Stimulated activated naive B cell treated with anti-CD40 and anti-IgM and Interleukin-4, amounts not matched to agents 10 μg/mL and 1 μg/mL and 100 μg/mL, for 72 hours (primary cell): ENCODE results near the gene ST14.

Experiments used
- ATAC-seq, 2 donors: fragments of 150-1000 bp; cut with Tn5 transposase; replicated peaks; 2 replicates each; pipeline ENCODE4 v1.10.0; 2021; ENCODE audit warnings: moderate library complexity in 1 of 2
- DNase-seq: peaks from one replicate; pipeline ENCODE4 v3.0.0; 2021
- H3K27ac Mint-ChIP-seq: one replicate; pipeline ENCODE4 v1.8.0; 2022; ENCODE audit warnings: mild to moderate bottlenecking, mixed read lengths
- H3K27me3 Mint-ChIP-seq, 2 donors: one replicate each; pipeline ENCODE4 v1.8.0; 2022; ENCODE audit warnings: mixed read lengths in 2 of 2
- H3K36me3 Mint-ChIP-seq, 2 donors: one replicate each; pipeline ENCODE4 v1.8.0; 2022; ENCODE audit warnings: mixed read lengths in 2 of 2, mild to moderate bottlenecking in 1 of 2
- H3K4me1 Mint-ChIP-seq, 2 donors: one replicate each; pipeline ENCODE4 v1.8.0; 2022; ENCODE audit warnings: mixed read lengths in 2 of 2, mild to moderate bottlenecking in 1 of 2
- H3K4me3 Mint-ChIP-seq, 2 donors: one replicate each; pipeline ENCODE4 v1.8.0; 2022; ENCODE audit warnings: mild to moderate bottlenecking in 2 of 2, mixed read lengths in 2 of 2, moderate library complexity in 1 of 2
- H3K9me3 Mint-ChIP-seq, 2 donors: one replicate each; pipeline ENCODE4 v1.8.0; 2022; ENCODE audit warnings: mixed read lengths in 2 of 2, mild to moderate bottlenecking in 1 of 2

The ST14 gene

DNA sequence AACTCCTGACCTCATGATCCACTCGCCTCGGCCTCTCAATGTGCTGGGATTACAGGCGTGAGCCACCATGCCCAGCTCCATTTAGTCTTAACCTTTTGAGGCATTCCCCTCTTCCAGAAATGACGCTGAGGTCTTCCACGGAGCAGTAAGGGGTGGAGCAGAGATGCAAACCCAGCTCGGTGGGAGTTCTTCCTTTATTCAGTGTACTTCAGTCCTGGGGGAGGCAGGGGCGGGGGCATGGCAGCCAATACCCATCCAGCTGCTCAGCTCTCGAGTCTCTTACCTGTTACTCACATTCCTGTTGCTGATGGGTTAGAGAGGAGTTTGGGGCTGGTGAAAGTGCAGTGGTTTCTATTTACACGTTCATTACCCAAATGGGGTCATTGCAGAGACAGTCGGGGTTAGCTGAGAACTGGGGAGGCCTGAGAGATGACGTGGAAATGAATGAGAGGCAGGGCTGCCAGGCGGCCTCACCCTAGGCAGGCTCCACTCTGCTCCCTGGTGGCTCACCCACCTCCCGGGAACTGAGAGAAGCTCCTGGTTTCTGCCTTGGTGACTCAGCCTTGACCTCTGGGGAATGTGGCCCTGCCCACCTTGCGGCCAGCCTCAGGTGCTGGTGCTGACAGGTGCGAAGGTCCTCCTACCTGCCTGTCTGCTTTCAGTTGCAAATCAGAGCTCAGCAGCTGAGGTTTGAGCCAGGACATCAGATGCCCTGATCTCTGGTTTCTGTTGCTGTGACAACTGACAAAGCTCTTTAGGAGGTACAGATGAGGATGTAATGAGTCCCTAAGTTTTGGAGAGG is 13.4 kb upstream of the ST14 start:
- peaks cover 21 to 29% of the 10 kb centered on the region in 2 donors for H3K4me1 Mint-ChIP-seq
- ATAC-seq = peak; percentile 3 to 25
- peaks cover 7 to 15% of the 10 kb centered on the region in 2 donors for H3K36me3 Mint-ChIP-seq
- H3K27me3 Mint-ChIP-seq = no peaks in the 10 kb centered on the region
- H3K4me3 Mint-ChIP-seq = no peak overlapping the region
- peak overlapping the region; percentile 75 for H3K27ac Mint-ChIP-seq
- no peaks in the 10 kb centered on the region for H3K9me3 Mint-ChIP-seq
- no peak for DNase-seq

DNA sequence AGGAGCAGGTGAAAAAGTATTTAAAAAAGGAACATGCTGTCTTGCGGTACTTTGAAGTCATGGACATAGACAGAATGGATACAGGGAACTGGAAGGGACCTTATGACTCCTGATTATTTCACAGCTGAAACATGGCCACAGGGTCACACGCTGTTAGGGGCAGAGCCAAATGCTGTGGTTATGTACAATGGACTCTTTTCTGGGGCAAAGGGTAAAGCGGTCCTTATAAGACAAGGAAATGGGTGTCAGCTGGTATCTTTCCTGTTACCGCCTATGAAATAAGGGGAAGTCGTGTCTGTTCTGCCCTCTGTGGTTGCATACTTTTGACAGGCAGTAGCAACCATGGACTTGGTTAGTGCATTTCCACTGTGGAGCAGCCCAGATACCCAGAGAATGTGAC is 12.8 kb upstream of the ST14 start:
- no peaks in the 10 kb centered on the region for H3K27me3 Mint-ChIP-seq
- peak overlapping the region; percentile 75 for H3K27ac Mint-ChIP-seq
- peak; percentile 86 to 90 for ATAC-seq
- no peak for DNase-seq
- no peak overlapping the region for H3K4me3 Mint-ChIP-seq
- peaks cover 24 to 33% of the 10 kb centered on the region in 2 donors for H3K4me1 Mint-ChIP-seq
- no peaks in the 10 kb centered on the region for H3K9me3 Mint-ChIP-seq
- peaks cover 7 to 15% of the 10 kb centered on the region in 2 donors for H3K36me3 Mint-ChIP-seq

DNA sequence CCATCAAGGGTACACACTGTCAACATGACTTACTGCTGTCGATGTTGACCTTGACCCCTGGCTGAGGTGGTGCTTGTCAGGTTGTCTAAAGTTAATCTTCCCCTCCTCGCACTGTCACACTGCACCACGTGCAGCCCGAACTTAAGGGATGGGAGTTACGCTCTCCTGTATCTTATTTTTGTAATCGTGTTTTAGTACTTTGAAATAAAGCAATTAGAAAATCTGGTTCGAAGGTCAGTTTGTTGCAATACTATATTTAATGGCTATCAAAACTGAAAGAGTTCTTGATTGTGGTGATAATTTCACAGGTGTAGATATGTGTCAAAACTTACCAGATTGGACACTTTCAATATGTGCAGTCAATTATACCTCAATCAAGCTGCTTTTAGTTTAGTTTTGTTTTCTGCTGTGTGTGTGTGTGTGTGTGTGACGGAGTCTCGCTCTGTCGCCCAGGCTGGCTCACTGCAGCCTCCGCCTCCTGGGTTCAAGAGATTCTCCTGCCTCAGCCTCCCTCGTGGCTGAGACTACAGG is 10.7 kb upstream of the ST14 start:
- ATAC-seq (no peak), DNase-seq (no peak)
- peaks cover 31 to 33% of the 10 kb centered on the region in 2 donors for H3K4me1 Mint-ChIP-seq
- H3K9me3 Mint-ChIP-seq = no peaks in the 10 kb centered on the region
- peak overlapping the region; percentile 20 for H3K27ac Mint-ChIP-seq
- H3K27me3 Mint-ChIP-seq = no peaks in the 10 kb centered on the region
- H3K4me3 Mint-ChIP-seq = no peak overlapping the region
- peaks cover 7 to 12% of the 10 kb centered on the region in 2 donors for H3K36me3 Mint-ChIP-seq

DNA sequence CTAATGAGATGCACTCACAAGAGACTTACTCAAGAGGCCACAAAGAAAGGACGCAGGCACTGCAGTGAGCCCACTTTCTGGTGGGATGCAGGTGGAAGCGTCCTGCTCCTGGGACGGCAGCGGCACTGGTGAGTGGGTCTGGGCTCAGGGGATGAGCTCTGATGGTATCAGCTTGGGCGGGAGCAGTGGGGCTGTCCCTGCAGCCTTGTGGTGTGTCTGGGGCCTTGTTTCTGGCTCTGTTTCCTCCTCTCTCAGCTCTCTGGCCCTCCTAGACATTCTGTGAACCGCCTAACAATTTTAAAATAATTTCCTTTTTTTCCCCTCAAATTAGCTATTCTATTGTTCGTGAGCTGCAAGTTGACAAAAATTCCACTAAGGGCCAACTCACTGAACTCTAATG is 8.8 kb upstream of the ST14 start:
- DNase-seq (no peak), ATAC-seq (peak; percentile 67 to 75)
- no peak overlapping the region for H3K4me3 Mint-ChIP-seq
- H3K27me3 Mint-ChIP-seq = no peaks in the 10 kb centered on the region
- H3K36me3 Mint-ChIP-seq = peaks cover 3 to 4% of the 10 kb centered on the region in 2 donors
- H3K9me3 Mint-ChIP-seq = no peaks in the 10 kb centered on the region
- H3K27ac Mint-ChIP-seq = no peak overlapping the region
- peaks cover 29 to 34% of the 10 kb centered on the region in 2 donors for H3K4me1 Mint-ChIP-seq

DNA sequence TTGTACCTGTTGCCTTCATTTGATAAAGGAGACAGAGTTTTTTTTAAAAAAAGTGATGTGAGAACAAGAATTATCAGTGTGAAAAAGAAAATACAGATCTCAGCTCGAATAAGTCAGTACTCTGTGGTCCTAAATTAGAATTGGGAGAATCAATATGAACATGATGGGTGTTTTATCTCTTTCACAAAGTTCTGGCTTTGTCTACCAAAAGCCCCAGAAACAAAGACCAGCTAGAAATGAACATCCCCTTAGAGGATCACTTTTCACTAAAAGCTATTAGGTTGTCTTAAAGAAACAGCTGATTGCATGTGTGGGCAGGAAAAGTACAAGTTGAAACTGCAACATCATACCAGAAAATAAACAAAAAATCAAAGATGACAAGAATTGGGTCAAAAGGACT is 8.4 kb upstream of the ST14 start:
- H3K4me3 Mint-ChIP-seq = no peak overlapping the region
- no peaks in the 10 kb centered on the region for H3K9me3 Mint-ChIP-seq
- no peak overlapping the region for H3K27ac Mint-ChIP-seq
- no peaks in the 10 kb centered on the region for H3K27me3 Mint-ChIP-seq
- H3K4me1 Mint-ChIP-seq = peaks cover 27 to 35% of the 10 kb centered on the region in 2 donors
- ATAC-seq = peak; percentile 31 to 35
- peaks cover 3 to 4% of the 10 kb centered on the region in 2 donors for H3K36me3 Mint-ChIP-seq
- DNase-seq = no peak

DNA sequence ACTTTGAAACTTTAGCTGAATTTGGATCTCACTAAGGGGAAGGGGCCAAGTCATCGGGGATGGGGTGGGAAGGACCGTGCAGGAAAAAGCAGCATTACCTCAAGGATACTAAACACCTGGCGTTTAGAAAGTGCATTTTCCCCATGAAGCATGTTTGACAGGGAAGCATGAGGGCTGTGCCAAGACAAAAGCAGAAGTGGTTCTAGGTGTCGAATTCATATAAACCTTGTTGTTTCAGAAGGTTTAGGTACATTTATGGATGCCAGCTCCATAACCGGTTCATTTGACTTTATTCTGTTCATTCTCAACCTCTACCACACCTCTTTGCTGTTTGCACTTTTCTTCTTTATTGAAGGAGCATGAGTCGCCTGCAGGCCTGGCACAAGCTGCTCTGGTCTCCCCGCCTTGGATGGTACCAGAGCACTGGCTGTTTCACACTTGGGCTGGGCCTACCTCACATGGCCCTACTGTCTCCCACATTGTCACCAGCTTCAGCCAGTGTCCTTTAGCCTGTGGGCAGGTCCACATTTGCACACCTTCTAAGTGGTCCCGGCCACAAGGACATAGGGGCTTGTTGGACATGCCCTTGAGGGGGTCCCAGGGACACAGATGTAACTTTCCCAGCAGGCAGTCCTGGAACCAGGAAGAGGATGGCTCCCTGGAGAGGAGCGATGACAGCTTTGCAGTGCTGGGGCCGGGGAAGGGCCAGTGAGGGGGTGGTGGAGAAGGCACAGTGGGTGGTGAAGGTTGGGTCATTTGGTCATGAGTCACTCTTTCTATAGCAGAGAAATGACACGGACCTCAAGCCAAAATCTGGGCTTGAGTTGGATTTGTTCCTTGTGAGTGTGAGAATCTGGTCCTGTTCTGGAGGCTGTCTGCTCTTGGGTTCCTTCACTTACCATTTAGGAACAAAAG is 3.2 kb upstream of the ST14 start:
- ATAC-seq (no peak), DNase-seq (no peak)
- Mint-ChIP-seq H3K27ac (no peak overlapping the region), H3K4me3 (no peak overlapping the region), H3K27me3 (peaks cover 8 to 11% of the 10 kb centered on the region in 2 donors), H3K4me1 (peaks cover 34 to 39% of the 10 kb centered on the region in 2 donors), H3K9me3 (no peaks in the 10 kb centered on the region), H3K36me3 (no peaks in the 10 kb centered on the region)

DNA sequence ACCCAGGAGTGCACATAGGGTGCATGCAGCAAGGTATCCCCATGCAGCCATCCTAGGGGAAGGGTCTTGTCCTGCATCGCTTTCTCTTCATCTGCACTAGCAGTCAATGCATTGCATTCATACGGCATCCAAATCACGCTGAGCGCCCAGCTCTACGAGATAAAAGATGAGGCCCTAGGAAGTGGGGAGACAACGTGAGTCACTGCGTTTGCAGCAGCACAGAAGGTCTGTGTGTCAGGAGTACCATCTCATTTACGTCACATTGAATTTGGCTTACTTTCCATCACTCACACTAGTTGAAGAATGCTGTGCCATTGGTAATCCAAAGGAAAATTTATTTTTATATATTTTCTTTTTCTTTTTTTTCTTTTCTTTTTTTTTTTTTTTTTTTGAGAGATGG is 2.5 kb upstream of the ST14 start:
- no peak overlapping the region for H3K27ac Mint-ChIP-seq
- peaks cover 35 to 43% of the 10 kb centered on the region in 2 donors for H3K4me1 Mint-ChIP-seq
- no peaks in the 10 kb centered on the region for H3K9me3 Mint-ChIP-seq
- DNase-seq = no peak
- peaks cover 11 to 13% of the 10 kb centered on the region in 2 donors for H3K27me3 Mint-ChIP-seq
- no peaks in the 10 kb centered on the region for H3K36me3 Mint-ChIP-seq
- no peak overlapping the region for H3K4me3 Mint-ChIP-seq
- ATAC-seq = no peak

DNA sequence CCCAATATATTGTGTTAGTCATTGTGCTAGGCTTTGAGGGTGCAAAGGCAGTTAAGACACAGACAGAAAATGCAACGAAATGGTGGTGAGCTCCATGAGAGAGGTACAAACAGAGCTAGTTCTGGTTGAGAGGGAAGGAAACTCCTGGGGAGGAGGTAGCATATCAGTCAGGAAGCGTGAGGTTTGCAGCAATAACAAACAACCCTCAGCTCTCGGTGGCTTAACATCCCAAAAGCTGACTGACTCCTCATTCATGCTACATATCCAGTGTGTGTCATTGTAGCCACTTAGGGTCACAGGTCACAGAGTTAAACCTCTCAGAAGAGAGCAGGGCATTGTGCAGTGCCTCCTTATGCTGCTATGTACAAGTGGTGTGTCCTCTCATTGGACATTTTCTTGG is 1.7 kb upstream of the ST14 start:
- ATAC-seq (no peak), DNase-seq (no peak)
- Mint-ChIP-seq H3K4me1 (peaks cover 38 to 51% of the 10 kb centered on the region in 2 donors), H3K27ac (no peak overlapping the region), H3K9me3 (no peaks in the 10 kb centered on the region), H3K36me3 (no peaks in the 10 kb centered on the region), H3K4me3 (no peak overlapping the region), H3K27me3 (peaks cover 11 to 13% of the 10 kb centered on the region in 2 donors)

DNA sequence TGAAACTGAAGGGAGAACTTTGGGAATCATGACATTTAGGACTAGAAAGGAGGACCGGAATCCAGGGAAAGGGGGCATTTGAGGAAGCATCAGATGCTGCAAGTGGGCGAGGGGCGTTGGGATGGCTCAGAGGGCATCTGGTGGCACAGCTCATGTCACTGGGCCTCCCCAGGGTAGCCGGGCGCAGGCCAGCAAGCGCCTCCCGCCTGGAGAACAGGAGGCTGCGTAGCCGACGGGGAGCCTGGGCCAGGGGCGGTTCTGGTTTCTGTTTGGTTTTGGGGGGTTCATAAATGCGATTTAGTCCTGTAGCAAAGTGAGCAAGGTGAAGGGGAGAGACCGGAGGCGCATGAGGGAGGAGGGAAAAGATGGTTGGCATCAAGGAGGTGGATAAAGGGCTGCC is 443 bp upstream of the ST14 start:
- Mint-ChIP-seq H3K4me1 (peaks cover 44 to 64% of the 10 kb centered on the region in 2 donors), H3K9me3 (no peaks in the 10 kb centered on the region), H3K27ac (peak overlapping the region; percentile 83), H3K36me3 (no peaks in the 10 kb centered on the region), H3K27me3 (peaks cover 11 to 19% of the 10 kb centered on the region in 2 donors), H3K4me3 (peak overlapping the region; percentile 84 to 85)
- DNase-seq = no peak
- no peak for ATAC-seq

DNA sequence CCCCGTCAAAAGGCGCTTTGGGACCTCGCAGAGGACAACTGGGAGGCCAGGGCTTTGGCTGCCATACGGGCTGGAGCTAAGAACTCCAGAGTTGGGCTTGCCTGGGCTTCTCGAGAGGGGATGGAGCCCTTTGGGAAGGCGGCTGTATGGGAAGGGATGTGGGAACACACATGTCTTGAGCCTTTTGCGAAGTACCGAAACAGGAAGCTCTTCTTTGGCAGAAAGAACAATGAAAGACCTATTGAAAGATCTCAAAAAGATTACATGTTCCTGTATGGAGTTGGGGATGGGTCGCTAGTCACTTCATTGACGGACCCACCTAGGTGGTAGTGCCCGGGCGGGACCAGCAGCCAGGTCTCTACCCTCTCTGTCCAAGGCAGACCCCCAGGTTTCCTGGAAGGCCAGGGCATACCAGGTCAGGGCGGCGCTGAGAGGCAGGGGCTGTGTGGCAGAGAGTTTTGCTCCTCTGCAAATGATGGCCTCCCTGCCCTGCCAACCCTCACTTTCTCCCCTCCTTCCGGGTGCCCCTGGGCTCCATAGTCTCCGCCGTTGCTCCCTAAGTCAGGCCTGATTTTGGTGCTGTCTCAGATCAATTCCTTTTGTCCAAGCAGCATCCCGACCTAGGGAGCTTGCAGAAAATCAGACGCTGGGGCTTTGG is 1.0 kb downstream of the ST14 start:
- no peaks in the 10 kb centered on the region for H3K36me3 Mint-ChIP-seq
- peaks cover 44 to 71% of the 10 kb centered on the region in 2 donors for H3K4me1 Mint-ChIP-seq
- ATAC-seq (no peak), DNase-seq (no peak)
- H3K27me3 Mint-ChIP-seq = peaks cover 11 to 19% of the 10 kb centered on the region in 2 donors
- H3K9me3 Mint-ChIP-seq = no peaks in the 10 kb centered on the region
- peak overlapping the region; percentile 81 for H3K27ac Mint-ChIP-seq
- peak overlapping the region; percentile 84 to 85 for H3K4me3 Mint-ChIP-seq

DNA sequence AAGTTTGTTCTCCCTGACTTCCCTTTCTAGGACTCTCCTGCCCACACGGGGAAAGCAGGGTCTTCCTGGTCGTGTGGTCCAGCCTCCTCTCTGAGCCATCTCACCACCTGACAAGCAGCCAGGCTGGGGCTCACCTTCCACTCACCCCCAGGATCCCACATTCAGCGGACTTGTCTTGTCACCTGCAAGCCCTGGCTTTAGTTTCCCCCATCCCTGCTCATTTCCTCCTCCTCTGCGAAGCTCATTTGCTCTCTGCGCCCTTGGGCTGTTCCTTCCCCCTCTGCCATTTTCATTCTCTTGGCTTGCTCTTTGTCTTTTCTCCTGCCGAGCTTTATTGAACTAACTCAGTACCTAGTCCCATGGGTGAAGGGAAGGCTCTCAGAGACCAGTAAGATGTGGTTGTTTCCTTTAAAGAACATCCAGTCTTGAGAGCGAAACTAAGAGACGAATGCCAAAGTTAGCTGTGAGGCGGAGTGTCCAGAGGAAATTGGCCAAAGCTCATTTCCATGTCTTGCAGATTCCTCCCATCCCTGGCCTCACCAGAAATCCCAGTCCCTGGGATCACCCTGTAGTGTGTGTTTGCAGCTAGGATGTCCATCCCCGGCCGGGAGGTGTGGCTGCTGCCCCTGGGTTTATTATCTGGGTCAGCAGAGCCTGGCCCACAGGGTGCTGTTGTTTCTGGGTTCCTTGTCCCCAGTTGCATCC is 2.0 kb downstream of the ST14 start:
- DNase-seq = no peak
- no peaks in the 10 kb centered on the region for H3K36me3 Mint-ChIP-seq
- peaks cover 47 to 72% of the 10 kb centered on the region in 2 donors for H3K4me1 Mint-ChIP-seq
- peaks cover 11 to 19% of the 10 kb centered on the region in 2 donors for H3K27me3 Mint-ChIP-seq
- H3K4me3 Mint-ChIP-seq = peak overlapping the region; percentile 15 to 32
- peak overlapping the region; percentile 84 for H3K27ac Mint-ChIP-seq
- H3K9me3 Mint-ChIP-seq = no peaks in the 10 kb centered on the region
- no peak for ATAC-seq

DNA sequence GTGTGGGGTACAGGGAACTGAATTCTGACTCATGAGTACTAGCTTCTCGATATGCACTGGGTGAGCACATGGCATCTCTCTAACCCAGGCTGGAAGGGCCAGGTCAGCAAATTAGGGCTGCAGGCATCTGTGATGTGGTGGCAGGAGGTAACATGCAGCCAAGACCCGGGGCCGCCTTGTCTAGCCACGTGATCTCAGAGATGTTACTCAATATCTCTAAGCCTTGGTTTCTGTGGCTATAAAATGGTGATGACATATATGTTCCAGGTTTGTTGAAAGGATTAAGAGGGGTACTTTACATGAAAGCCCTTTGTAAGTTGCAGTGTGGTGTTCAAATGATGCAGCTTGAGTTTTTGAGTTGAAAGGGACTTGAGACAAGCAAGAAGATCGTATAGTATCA is 3.2 kb downstream of the ST14 start:
- Mint-ChIP-seq H3K4me3 (no peak overlapping the region), H3K9me3 (no peaks in the 10 kb centered on the region), H3K36me3 (no peaks in the 10 kb centered on the region), H3K27ac (no peak overlapping the region), H3K4me1 (peaks cover 45 to 76% of the 10 kb centered on the region in 2 donors), H3K27me3 (peaks cover 11 to 19% of the 10 kb centered on the region in 2 donors)
- no peak for DNase-seq
- no peak for ATAC-seq

DNA sequence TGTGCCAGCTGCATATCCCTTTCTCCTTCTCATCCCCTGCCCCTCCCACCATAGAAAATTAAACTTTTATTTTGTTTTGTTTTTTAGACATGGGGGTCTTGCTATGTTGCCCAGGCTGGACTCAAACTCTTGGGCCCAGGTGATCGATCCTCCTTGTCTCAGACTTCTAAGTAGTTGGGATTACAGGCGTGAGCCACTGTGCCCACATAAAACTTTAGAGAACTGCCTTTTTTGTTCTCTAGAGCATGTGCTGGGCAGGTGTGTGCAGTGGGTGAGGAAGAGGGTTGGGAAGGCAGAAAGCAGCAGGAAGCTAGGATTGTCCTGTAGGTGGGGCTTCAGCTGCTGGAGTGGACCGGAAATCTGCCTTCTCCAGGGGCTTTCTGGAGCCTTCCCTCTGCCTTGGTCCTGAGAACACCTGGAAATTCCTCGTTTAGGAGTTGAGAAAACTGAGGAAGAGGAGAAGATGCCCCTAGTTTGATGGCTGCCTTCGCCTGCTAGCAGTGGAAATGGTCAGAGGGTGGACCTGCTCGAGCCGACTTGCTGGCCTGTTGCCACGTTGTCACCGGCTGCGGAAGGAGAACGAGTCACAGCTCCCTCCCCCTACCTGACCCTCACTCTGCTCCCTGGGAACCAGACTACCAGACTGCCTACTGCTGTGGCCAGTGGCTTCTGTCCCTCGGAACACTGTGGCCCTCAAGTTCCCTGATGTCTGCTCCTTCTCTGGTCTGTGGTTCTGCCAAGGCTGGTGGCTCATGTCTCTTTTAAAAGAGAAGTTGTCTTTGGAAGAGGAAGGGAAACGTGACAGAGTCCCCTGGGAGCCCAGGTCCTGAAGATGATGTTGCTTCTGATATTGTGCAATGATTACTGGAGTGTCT is 4.0 kb downstream of the ST14 start:
- ATAC-seq = peak; percentile 14 to 34
- H3K27ac Mint-ChIP-seq = peak overlapping the region; percentile 88
- peak overlapping the region; percentile 39 to 52 for H3K4me3 Mint-ChIP-seq
- H3K9me3 Mint-ChIP-seq = no peaks in the 10 kb centered on the region
- peaks cover 5 to 18% of the 10 kb centered on the region in 2 donors for H3K27me3 Mint-ChIP-seq
- DNase-seq = peak; percentile 39
- peaks cover 45 to 84% of the 10 kb centered on the region in 2 donors for H3K4me1 Mint-ChIP-seq
- no peaks in the 10 kb centered on the region for H3K36me3 Mint-ChIP-seq
